Stimulated activated naive B cell treated with anti-CD40 and anti-IgM and Interleukin-4, amounts not matched to agents 10 μg/mL and 1 μg/mL and 100 μg/mL, for 72 hours (primary cell): ENCODE results near the gene TOX2.

Source experiments
- ATAC-seq, 2 donors: fragments of 150-1000 bp; cut with Tn5 transposase; replicated peaks; 2 replicates each; pipeline ENCODE4 v1.10.0; 2021; ENCODE audit warnings: moderate library complexity in 1 of 2
- DNase-seq: peaks from one replicate; pipeline ENCODE4 v3.0.0; 2021
- H3K27ac Mint-ChIP-seq: one replicate; pipeline ENCODE4 v1.8.0; 2022; ENCODE audit warnings: mild to moderate bottlenecking, mixed read lengths
- H3K27me3 Mint-ChIP-seq, 2 donors: one replicate each; pipeline ENCODE4 v1.8.0; 2022; ENCODE audit warnings: mixed read lengths in 2 of 2
- H3K36me3 Mint-ChIP-seq, 2 donors: one replicate each; pipeline ENCODE4 v1.8.0; 2022; ENCODE audit warnings: mixed read lengths in 2 of 2, mild to moderate bottlenecking in 1 of 2
- H3K4me1 Mint-ChIP-seq, 2 donors: one replicate each; pipeline ENCODE4 v1.8.0; 2022; ENCODE audit warnings: mixed read lengths in 2 of 2, mild to moderate bottlenecking in 1 of 2
- H3K4me3 Mint-ChIP-seq, 2 donors: one replicate each; pipeline ENCODE4 v1.8.0; 2022; ENCODE audit warnings: mild to moderate bottlenecking in 2 of 2, mixed read lengths in 2 of 2, moderate library complexity in 1 of 2
- H3K9me3 Mint-ChIP-seq, 2 donors: one replicate each; pipeline ENCODE4 v1.8.0; 2022; ENCODE audit warnings: mixed read lengths in 2 of 2, mild to moderate bottlenecking in 1 of 2

The TOX2 gene

DNA sequence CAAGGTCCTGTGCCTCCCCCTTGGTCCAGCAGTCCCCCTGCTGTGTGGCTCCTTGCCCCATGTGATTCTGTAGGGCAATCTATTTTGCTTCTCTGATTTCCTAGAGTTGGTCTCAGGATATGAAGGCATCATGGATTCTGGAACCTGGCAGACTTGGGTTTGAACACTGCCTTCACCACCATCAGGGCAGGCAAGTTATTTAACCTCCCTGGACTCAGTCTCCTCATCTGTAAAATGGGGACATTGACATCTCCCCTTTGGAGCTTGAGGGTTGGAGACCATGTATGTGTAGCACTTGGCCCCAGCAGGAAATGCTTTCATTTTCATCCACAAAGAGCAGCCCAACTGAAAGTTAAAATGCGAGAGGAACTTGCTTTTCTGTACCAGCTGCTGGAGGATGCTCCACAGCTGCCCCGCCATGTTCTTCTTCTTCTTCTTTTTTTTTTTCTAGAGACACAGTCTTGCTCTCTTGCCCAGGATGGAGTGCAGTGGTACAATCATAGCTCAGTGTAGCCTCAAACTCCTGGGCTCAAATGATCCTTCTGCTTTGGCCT is 6.7 kb downstream of the TOX2 start:
- Mint-ChIP-seq H3K27ac (no peak overlapping the region), H3K27me3 (peaks cover 60 to 62% of the 10 kb centered on the region in 2 donors), H3K36me3 (no peaks in the 10 kb centered on the region), H3K9me3 (no peaks in the 10 kb centered on the region), H3K4me1 (peaks cover 29 to 35% of the 10 kb centered on the region in 2 donors), H3K4me3 (no peak overlapping the region)
- ATAC-seq = no peak
- no peak for DNase-seq

DNA sequence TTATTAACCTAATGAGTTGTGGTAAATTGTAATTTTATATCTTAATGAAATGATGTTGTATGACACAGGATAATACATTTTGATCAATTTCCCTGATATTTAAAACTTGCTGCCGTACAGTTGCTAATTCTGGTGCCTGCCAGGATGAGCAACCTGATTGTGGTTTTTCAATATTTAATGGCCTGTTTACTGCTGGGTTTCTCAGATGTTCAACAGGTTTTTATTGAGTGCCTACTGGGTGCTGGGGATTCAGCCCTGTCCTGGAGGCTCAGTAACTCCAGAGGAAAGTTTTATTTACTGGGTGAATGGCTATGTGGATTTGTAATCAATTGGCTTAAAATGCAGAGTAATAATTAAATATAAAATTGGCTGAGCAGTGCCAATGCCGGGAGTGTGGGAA is 8.0 kb downstream of the TOX2 start:
- Mint-ChIP-seq H3K9me3 (no peaks in the 10 kb centered on the region), H3K36me3 (no peaks in the 10 kb centered on the region), H3K4me1 (peaks cover 20 to 27% of the 10 kb centered on the region in 2 donors), H3K27me3 (peaks cover 53 to 56% of the 10 kb centered on the region in 2 donors), H3K4me3 (no peak overlapping the region), H3K27ac (no peak overlapping the region)
- DNase-seq (no peak), ATAC-seq (no peak)

DNA sequence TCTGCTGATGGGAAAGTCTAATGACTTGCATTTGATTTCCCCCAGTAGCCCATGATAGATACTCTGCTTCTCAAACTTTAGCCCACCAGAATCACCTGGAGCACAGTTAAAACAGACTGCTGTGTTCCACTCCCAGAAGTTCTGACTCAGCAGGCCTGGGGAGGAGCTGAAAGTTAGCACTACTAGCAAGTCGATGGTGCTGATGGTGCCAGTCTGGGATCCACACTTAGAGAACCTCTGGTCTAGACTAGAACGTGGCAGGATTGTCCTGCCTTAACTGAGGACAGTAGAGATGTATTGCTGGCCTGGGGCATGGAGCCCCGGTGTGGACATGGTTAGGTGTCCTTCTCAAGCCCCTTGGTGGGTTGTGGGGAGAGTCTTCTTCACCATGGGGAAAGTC is 8.7 kb downstream of the TOX2 start:
- DNase-seq (no peak), ATAC-seq (no peak)
- no peaks in the 10 kb centered on the region for H3K36me3 Mint-ChIP-seq
- H3K4me1 Mint-ChIP-seq = peaks cover 20 to 27% of the 10 kb centered on the region in 2 donors
- H3K4me3 Mint-ChIP-seq = peak overlapping the region in 1 of 2 donors; percentile 18
- no peak overlapping the region for H3K27ac Mint-ChIP-seq
- H3K9me3 Mint-ChIP-seq = no peaks in the 10 kb centered on the region
- peaks cover 49 to 60% of the 10 kb centered on the region in 2 donors for H3K27me3 Mint-ChIP-seq

DNA sequence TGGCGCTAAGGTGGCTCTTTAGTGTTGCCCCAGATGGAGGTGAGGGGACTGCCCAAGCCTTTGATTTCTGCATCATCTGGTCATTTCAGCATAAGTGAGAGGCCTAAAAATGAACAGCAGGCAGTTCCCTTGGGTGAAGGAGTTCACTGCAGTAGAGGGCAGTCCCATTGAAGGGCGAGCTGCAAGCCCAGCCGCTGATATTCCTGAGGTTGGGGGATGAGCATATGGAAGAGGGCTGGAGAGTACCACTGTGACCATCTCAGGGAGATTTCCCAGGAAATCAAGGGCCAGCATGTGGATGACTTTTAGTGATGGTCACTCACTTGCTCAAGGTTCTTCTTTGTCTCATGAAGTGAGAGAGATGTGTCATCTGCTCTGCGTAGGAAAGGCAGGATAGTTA is 9.3 kb downstream of the TOX2 start:
- Mint-ChIP-seq H3K9me3 (no peaks in the 10 kb centered on the region), H3K27me3 (peaks cover 48 to 63% of the 10 kb centered on the region in 2 donors), H3K4me3 (no peak overlapping the region), H3K4me1 (peaks cover 20 to 27% of the 10 kb centered on the region in 2 donors), H3K27ac (no peak overlapping the region), H3K36me3 (no peaks in the 10 kb centered on the region)
- ATAC-seq (peak in 1 of 2 donors; percentile 30), DNase-seq (no peak)

DNA sequence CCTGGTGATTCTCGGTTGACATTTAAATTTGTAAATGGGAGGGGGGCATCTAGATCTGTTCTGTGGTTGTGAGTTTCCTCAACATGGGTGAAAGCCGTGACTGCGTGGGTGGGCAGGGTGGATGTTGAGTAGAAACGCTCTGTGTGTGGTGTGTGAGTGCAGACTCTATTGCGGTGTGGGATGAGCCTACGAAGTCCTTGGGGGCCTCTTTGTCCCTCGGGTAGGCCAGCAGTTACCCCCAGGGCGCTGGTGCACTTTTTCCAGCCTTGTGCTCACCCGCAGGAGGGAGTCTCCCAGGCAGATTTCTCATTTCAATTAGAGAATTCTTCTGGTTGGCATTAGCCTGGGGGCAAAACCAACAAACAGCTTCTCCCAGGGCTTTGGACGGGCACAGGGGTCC is 10.6 kb downstream of the TOX2 start:
- H3K27me3 Mint-ChIP-seq = peaks cover 46 to 53% of the 10 kb centered on the region in 2 donors
- peak overlapping the region; percentile 43 to 68 for H3K4me3 Mint-ChIP-seq
- H3K9me3 Mint-ChIP-seq = no peaks in the 10 kb centered on the region
- peak overlapping the region; percentile 84 for H3K27ac Mint-ChIP-seq
- no peak for DNase-seq
- H3K4me1 Mint-ChIP-seq = peaks cover 20 to 27% of the 10 kb centered on the region in 2 donors
- peak; percentile 78 to 79 for ATAC-seq
- H3K36me3 Mint-ChIP-seq = no peaks in the 10 kb centered on the region

DNA sequence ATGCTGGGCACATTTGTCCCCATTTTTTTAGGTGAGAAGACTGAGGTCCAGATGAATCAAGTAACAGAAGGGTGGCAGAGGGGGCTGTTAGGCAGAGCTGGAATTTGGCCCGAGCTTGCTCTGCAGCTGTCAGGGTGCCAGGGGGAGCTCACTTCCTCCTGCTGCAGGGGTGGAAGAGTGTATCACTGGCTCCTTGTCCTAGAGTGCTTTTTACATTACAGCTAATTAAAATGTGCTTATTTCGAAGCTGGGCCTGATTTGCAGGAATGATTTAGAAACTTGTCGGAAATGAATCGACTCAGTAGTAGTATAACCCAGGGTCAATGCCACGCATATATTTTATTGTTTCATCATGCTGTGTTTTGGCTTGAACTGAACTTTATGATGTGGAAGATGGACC is 11.1 kb downstream of the TOX2 start:
- H3K27ac Mint-ChIP-seq = no peak overlapping the region
- H3K9me3 Mint-ChIP-seq = no peaks in the 10 kb centered on the region
- H3K4me3 Mint-ChIP-seq = peak overlapping the region in 1 of 2 donors; percentile 28
- H3K4me1 Mint-ChIP-seq = peaks cover 20 to 27% of the 10 kb centered on the region in 2 donors
- peaks cover 43 to 47% of the 10 kb centered on the region in 2 donors for H3K27me3 Mint-ChIP-seq
- no peaks in the 10 kb centered on the region for H3K36me3 Mint-ChIP-seq
- DNase-seq (no peak), ATAC-seq (peak; percentile 61 to 62)

DNA sequence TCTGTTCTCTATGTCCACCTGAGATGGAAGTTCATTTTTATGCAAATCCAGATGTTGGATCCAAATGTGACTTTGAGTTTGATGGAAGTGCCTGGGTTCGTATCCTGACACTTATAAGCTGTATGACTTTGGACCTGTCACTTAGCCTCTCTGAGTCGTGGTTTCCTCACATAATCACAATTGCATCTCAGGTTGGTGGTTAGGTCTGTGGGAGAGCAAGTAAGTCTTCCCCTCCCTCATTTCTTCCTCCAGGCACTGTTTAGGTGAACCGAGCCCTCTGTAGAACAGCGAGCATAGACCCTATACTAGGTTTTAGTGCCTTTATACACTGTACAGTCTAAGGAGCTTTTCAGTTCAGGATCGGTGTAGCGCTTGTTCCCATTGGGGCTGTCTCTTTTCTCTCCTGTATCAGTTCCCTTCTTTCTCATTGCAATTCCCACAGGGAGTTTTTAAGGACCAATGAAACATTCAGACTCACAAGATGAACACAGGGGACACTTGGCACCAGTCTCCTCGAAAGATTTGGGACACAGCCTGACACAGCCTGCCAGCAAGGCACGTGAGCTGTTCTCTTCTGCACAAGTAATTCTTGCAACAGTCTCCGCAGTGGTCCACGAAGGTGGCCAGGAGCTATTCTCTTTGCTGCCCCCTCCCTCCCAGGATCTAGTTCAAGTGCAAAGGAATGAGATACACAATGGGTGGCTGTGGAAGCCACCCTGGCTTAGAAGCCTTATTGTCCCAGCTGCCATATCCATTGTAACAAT is 11.8 kb downstream of the TOX2 start:
- no peaks in the 10 kb centered on the region for H3K9me3 Mint-ChIP-seq
- H3K27me3 Mint-ChIP-seq = peaks cover 45 to 50% of the 10 kb centered on the region in 2 donors
- H3K4me3 Mint-ChIP-seq = no peak overlapping the region
- H3K4me1 Mint-ChIP-seq = peaks cover 20 to 26% of the 10 kb centered on the region in 2 donors
- no peaks in the 10 kb centered on the region for H3K36me3 Mint-ChIP-seq
- no peak overlapping the region for H3K27ac Mint-ChIP-seq
- ATAC-seq = no peak
- no peak for DNase-seq

DNA sequence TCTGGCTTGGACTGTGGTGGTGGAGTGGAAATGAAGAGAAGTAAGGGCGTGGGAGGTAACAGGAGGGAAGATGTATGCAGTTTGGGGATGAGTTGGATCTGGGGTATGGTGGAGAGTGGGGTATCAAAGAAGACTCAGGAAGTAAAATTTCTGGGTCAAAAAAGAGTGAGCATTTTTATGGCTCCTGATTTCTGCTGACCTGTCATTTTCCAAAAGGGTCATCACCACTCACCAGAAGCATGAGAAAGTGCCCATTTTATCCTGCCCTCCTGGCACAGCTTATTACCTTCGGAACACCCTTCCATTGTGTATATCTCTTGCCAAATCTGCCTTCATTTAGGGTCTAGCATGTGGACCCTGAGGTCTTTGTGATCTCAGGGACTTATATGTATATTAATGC is 17.3 kb downstream of the TOX2 start:
- Mint-ChIP-seq H3K4me3 (no peak overlapping the region), H3K4me1 (no peaks in the 10 kb centered on the region), H3K36me3 (no peaks in the 10 kb centered on the region), H3K9me3 (no peaks in the 10 kb centered on the region), H3K27me3 (peaks cover 39 to 50% of the 10 kb centered on the region in 2 donors), H3K27ac (no peak overlapping the region)
- ATAC-seq (no peak), DNase-seq (no peak)

DNA sequence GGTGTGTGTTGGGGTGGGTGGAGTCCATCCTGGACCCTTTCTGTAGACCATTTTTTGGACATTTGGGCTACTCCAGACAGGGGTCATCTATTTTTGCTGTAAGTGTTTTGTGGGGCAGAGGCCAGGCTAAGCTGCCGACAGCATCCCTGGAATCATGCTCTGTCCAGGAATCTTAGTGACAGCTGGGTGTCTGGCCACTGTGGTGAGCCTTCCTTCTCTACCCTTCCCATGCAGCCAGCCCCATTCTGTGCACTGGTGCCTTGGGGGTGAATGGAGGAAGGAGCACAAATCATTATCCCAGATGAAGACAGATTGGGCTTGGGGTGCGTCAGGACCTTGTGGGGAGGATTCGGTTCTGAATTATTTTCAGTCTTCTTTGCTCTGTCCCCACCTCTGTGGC is 20.2 kb downstream of the TOX2 start:
- DNase-seq (no peak), ATAC-seq (no peak)
- no peak overlapping the region for H3K27ac Mint-ChIP-seq
- H3K27me3 Mint-ChIP-seq = peaks cover 36 to 45% of the 10 kb centered on the region in 2 donors
- no peaks in the 10 kb centered on the region for H3K4me1 Mint-ChIP-seq
- no peak overlapping the region for H3K4me3 Mint-ChIP-seq
- no peaks in the 10 kb centered on the region for H3K36me3 Mint-ChIP-seq
- H3K9me3 Mint-ChIP-seq = no peaks in the 10 kb centered on the region

DNA sequence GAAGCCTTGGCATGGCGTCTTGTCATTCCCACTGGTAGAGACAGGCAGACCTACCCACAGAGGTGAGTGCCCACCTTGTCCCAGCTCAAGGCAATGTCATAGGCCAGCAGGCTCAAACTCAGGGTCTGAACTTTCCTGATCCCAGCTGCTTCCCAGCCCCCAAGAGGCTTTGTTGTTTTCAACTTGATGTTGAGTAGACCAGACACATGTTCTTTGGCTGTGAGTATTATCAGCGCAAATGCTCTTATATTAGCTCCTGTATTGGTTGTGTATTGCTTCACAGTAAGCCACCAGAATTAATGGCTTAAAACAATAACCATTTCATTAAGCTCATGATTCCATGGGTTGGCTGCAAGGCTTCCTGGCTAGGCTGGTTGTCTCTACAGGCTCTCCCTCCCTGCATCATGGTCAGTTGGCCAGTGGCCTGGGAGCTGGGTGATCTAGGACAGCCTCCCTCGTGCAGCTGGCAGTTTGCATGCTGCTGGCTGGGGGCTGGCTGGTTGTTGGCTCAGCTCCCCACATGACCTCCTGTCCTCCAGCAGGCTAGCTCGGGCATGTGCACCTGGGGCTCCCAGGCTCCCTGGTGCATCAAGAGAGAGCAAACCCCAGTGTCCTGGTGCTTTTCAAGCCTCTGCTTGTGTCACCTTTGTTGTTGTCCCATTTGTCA is 21.6 kb downstream of the TOX2 start:
- Mint-ChIP-seq H3K4me3 (no peak overlapping the region), H3K27ac (no peak overlapping the region), H3K9me3 (no peaks in the 10 kb centered on the region), H3K36me3 (no peaks in the 10 kb centered on the region), H3K27me3 (peaks cover 36 to 43% of the 10 kb centered on the region in 2 donors), H3K4me1 (peaks cover 2 to 12% of the 10 kb centered on the region in 2 donors)
- DNase-seq (no peak), ATAC-seq (no peak)

DNA sequence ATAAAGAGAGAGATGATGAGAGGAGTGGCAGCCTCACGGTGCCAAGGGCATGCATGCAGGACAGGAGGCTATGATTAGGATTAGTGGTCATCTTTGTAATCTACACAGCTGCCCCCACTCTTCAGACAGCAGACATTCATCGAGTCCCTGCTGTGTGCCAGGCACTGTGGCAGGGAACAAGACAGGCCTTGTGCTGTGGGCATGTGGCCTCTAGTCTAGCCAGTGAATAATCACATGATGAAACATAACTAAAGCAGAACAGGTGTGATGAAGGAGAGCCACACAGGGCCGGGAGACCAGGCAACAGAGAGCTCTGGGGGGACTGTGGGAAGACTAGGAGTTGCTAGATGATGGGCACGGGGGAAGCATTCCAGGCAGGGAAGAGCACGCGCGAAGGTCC is 22.2 kb downstream of the TOX2 start:
- Mint-ChIP-seq H3K9me3 (no peaks in the 10 kb centered on the region), H3K27me3 (peaks cover 30 to 37% of the 10 kb centered on the region in 2 donors), H3K27ac (no peak overlapping the region), H3K36me3 (no peaks in the 10 kb centered on the region), H3K4me3 (no peak overlapping the region), H3K4me1 (peaks cover 5 to 17% of the 10 kb centered on the region in 2 donors)
- DNase-seq (no peak), ATAC-seq (no peak)

DNA sequence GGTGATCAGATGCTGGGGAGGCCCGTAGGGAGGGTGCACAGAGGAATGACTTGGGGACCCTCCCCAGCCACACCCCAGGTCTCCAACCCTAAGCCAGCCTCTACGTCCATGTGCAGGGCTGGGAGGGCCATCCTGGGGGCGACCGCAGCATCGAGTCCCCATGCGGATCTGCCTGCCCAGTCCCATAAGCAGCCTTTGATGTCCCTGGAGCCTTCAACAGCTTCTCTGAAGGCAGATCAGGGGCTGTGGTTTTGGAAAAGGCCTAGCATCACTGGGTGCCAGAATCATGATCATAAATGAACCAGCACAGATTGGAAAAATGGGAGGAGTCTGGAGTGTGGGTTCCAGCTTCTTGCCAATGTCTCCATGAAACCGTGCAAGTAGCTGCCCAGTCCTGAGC is 22.9 kb downstream of the TOX2 start:
- peaks cover 9 to 25% of the 10 kb centered on the region in 2 donors for H3K4me1 Mint-ChIP-seq
- ATAC-seq = no peak
- no peak for DNase-seq
- peaks cover 23 to 29% of the 10 kb centered on the region in 2 donors for H3K27me3 Mint-ChIP-seq
- H3K9me3 Mint-ChIP-seq = no peaks in the 10 kb centered on the region
- H3K4me3 Mint-ChIP-seq = no peak overlapping the region
- H3K36me3 Mint-ChIP-seq = no peaks in the 10 kb centered on the region
- H3K27ac Mint-ChIP-seq = no peak overlapping the region

DNA sequence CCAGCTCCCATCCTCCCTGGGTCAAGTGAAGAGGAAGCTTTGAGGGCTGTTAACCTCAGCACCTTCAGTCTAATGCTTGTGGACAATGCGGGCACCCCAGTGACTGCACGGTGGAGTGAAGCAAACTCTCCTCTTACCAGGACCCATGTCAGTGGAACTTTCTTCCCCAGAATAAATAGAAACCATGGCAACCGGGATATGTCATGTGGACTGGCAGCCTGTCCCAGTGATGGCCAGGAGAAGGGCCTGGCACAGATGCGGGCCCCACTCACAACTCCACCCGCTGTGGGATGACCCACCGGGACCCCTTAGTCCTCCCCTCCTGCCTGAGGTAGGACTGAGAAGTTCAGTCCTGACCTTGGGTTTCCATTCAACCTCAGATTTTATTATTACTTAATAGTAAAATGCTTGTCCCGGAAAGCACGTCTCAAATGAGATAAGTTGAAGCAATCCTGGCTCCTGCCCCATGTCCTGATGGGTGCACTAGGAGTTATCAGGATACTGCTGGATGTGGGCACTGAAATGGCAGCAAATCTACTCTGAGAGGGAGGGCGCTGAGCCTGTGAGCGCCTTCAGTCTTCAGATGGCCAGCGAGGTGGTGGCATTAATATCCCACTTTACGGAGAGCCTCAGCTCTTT is 23.5 kb downstream of the TOX2 start:
- Mint-ChIP-seq H3K9me3 (no peaks in the 10 kb centered on the region), H3K27ac (no peak overlapping the region), H3K4me1 (peaks cover 14 to 31% of the 10 kb centered on the region in 2 donors), H3K4me3 (no peak overlapping the region), H3K36me3 (no peaks in the 10 kb centered on the region), H3K27me3 (peaks cover 23 to 28% of the 10 kb centered on the region in 2 donors)
- DNase-seq = no peak
- ATAC-seq = no peak

DNA sequence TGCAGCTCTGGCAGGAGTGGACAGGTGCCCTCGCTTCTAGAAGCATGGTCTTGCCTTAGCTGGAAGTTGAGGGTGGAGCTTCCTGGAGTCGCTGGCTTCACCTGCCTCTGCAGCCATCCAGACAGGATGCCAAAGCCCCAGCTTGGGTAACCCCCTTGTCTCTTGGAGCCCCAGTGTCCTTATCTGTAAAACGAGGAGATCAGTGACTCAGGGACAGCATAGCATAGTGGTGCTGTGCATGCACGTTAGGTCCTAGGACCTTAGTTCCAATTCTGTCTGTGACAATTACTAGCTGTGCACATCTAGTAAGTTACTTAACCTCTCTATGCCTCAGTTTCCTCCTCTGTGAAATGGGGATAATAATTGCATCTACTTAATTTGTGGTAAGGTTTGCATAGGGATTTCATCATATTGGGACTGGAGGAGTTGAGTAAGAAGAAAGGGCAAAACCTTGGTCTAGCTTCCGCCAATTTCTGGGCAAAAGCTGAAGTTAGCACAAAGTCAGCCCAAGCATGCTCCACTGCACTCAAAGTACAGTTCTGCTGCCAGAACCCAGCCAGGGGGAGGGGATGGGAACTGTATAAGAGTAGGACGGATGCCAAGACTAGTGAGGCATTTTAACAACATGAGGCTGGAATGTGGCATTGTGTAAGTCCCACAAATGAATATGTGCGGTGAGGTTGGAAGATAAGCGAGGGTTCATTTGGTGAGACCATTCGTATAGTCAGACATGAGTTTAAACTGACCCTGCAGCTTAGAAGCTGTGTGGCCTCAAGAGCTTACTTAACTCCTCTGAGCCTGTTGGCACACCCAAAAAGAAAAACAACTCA is 24.5 kb downstream of the TOX2 start:
- ATAC-seq (no peak), DNase-seq (no peak)
- no peak overlapping the region for H3K4me3 Mint-ChIP-seq
- H3K27ac Mint-ChIP-seq = no peak overlapping the region
- no peaks in the 10 kb centered on the region for H3K9me3 Mint-ChIP-seq
- peaks cover 16 to 34% of the 10 kb centered on the region in 2 donors for H3K4me1 Mint-ChIP-seq
- H3K27me3 Mint-ChIP-seq = peaks cover 15 to 20% of the 10 kb centered on the region in 2 donors
- H3K36me3 Mint-ChIP-seq = no peaks in the 10 kb centered on the region
